DMS 273 treated with DMSO at 0.1 percent for 48 hours (cell line): ENCODE results near the gene NOX3.

Experiments
- DNase-seq: peaks from one replicate; lab custom pipeline; 2025; lab: John Stamatoyannopoulos, UW

Gene NOX3

GRCh38 chr6:155399745-155400653 is 55.6 kb downstream of the NOX3 start:
- DNase-seq = no peak

- no peak for DNase-seq
These were observed 56.4 kb downstream of the NOX3 start for GRCh38 chr6:155399062-155399744.

GRCh38 chr6:155398701-155399061 is 57.0 kb downstream of the NOX3 start:
- no peak for DNase-seq

GRCh38 chr6:155398221-155398620 is 57.4 kb downstream of the NOX3 start:
- no peak for DNase-seq

- no peak for DNase-seq
These were observed 58.4 kb downstream of the NOX3 start for GRCh38 chr6:155397172-155397705.

GRCh38 chr6:155396605-155397004 is 59.0 kb downstream of the NOX3 start:
- DNase-seq = no peak

GRCh38 chr6:155395339-155395738 is 60.3 kb downstream of the NOX3 start:
- DNase-seq = no peak

- DNase-seq = no peak
These were observed 66.5 kb downstream of the NOX3 start for GRCh38 chr6:155389130-155389529.

GRCh38 chr6:155388591-155388990 is 67.0 kb downstream of the NOX3 start:
- DNase-seq = no peak

GRCh38 chr6:155387481-155387880 is 68.2 kb downstream of the NOX3 start:
- DNase-seq = no peak

- DNase-seq = no peak
These were observed 71.2 kb downstream of the NOX3 start for GRCh38 chr6:155384321-155384952.

GRCh38 chr6:155383913-155384312 is 71.7 kb downstream of the NOX3 start:
- DNase-seq = no peak

GRCh38 chr6:155382338-155382685 is 73.3 kb downstream of the NOX3 start:
- DNase-seq = no peak

GRCh38 chr6:155381673-155382337 is 73.8 kb downstream of the NOX3 start:
- DNase-seq = no peak

- no peak for DNase-seq
These were observed 74.8 kb downstream of the NOX3 start for GRCh38 chr6:155380666-155381332.

GRCh38 chr6:155378724-155379123 is 76.9 kb downstream of the NOX3 start:
- DNase-seq = no peak

GRCh38 chr6:155378276-155378675 is 77.4 kb downstream of the NOX3 start:
- DNase-seq = no peak

- DNase-seq = no peak
These were observed 78.6 kb downstream of the NOX3 start for GRCh38 chr6:155377061-155377460.

GRCh38 chr6:155375801-155376200 is 79.8 kb downstream of the NOX3 start:
- no peak for DNase-seq

- no peak for DNase-seq
These were observed 81.0 kb downstream of the NOX3 start for GRCh38 chr6:155374681-155375080.

- no peak for DNase-seq
These were observed 82.4 kb downstream of the NOX3 start for GRCh38 chr6:155373276-155373675.

GRCh38 chr6:155372256-155372655 is 83.4 kb downstream of the NOX3 start:
- no peak for DNase-seq
